GM12865 (cell line): ENCODE results near the gene CLEC16A.

Experiments used
- DNase-seq: peaks from one replicate; pipeline ENCODE4 v3.0.0; 2010; ENCODE audit warnings: low read depth
- H3K4me3 ChIP-seq: 2 replicates; pipeline ENCODE4 v1.5.1; 2011; ENCODE audit warnings: mild to moderate bottlenecking, low read depth, low read length, control low read depth
- TF ChIP-seq, protein P1 (sequence below): IDR thresholded peaks from 2 replicates; pipeline ENCODE4 v1.5.1; 2011; ENCODE audit warnings: low read length, control low read depth, low read depth, inconsistent platforms; ENCODE audit not compliant: insufficient read depth; ENCODE audit errors: missing control alignments

The CLEC16A gene

GRCh38 chr16:11224096-11224893 is 279.9 kb downstream of the CLEC16A start:
- TF ChIP-seq, protein P1, sequence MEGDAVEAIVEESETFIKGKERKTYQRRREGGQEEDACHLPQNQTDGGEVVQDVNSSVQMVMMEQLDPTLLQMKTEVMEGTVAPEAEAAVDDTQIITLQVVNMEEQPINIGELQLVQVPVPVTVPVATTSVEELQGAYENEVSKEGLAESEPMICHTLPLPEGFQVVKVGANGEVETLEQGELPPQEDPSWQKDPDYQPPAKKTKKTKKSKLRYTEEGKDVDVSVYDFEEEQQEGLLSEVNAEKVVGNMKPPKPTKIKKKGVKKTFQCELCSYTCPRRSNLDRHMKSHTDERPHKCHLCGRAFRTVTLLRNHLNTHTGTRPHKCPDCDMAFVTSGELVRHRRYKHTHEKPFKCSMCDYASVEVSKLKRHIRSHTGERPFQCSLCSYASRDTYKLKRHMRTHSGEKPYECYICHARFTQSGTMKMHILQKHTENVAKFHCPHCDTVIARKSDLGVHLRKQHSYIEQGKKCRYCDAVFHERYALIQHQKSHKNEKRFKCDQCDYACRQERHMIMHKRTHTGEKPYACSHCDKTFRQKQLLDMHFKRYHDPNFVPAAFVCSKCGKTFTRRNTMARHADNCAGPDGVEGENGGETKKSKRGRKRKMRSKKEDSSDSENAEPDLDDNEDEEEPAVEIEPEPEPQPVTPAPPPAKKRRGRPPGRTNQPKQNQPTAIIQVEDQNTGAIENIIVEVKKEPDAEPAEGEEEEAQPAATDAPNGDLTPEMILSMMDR, result no peak
- DNase-seq, result peak; percentile 89
- H3K4me3 ChIP-seq, result peak overlapping the region; percentile 35

- DNase-seq, result peak; percentile 94
- TF ChIP-seq, protein P1, result no peak
- peak overlapping the region; percentile 35 for H3K4me3 ChIP-seq
Observed at GRCh38 chr16:11224894-11225676, 280.7 kb downstream of the CLEC16A start.

GRCh38 chr16:11225677-11226549 is 281.5 kb downstream of the CLEC16A start:
- TF ChIP-seq, protein P1, result no peak
- H3K4me3 ChIP-seq, result peak overlapping the region; percentile 35
- DNase-seq, result peak; percentile 41

DNA sequence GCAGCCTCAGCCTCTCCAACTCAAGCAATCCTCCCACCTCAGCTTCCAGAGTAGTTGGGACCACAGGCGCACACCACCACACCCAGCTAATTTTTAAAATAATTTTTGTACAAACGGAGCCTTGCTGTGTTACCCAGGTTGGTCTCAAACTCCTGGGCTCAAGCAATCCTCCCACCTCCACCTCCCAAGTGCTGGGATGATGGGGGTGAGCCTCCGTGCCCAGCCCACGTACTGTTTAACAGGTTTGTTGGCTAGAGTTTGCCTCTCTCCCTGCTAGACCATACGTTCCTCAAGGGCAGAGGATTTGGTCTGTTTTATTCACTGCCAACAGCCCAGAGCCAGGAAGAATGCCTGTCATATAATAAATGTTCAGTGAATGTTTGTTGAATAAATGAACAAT is 285.1 kb downstream of the CLEC16A start:
- TF ChIP-seq, protein P1, result no peak

DNA sequence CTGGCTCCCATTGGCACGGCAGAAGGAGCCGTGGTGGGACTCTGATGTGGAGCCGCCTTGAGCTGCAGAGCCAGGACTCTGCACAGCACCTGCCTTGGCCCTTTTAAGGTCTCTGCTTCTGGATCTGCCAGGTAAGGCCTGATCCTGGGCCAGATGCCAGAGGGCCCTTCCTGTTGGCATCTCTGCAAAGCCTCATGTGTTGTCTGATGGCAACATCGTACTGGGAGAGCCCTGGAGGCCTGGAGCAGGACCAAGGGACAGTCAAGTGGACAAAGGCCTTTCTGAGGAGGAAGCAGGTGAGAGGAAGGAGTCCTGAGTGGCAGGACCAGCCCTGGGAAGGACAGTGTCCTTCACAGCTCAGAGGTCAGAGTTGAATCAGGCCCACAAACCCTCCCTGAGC is 285.5 kb downstream of the CLEC16A start:
- no peak overlapping the region for H3K4me3 ChIP-seq
- TF ChIP-seq, protein P1, result no peak
- DNase-seq, result no peak

More for the DNA sequence above, 285.1 kb downstream of the CLEC16A start:
- H3K4me3 ChIP-seq, result no peak overlapping the region
- no peak for DNase-seq

GRCh38 chr16:11231367-11231970 is 287.1 kb downstream of the CLEC16A start:
- H3K4me3 ChIP-seq, result no peak overlapping the region
- DNase-seq, result no peak
- TF ChIP-seq, protein P1, result no peak
